Kidney capillary endothelial cell (primary cell): ENCODE data around the gene RPS15A.
"Not testable (repeated sequence)": the region's sequence is repeated elsewhere in the genome, so short reads cannot be mapped to it uniquely, and the experiment has no call there.

Experiments
- DNase-seq: peaks from one replicate; pipeline ENCODE4 v3.0.0-alpha.2; 2018; ENCODE audit warnings: low spot score

The RPS15A gene

GRCh38 chr16:18796377-18796776 is 6.2 kb upstream of the RPS15A start:
- DNase-seq, result no peak

- DNase-seq, result no peak
Observed at GRCh38 chr16:18792836-18793433, 2.8 kb upstream of the RPS15A start.

DNA sequence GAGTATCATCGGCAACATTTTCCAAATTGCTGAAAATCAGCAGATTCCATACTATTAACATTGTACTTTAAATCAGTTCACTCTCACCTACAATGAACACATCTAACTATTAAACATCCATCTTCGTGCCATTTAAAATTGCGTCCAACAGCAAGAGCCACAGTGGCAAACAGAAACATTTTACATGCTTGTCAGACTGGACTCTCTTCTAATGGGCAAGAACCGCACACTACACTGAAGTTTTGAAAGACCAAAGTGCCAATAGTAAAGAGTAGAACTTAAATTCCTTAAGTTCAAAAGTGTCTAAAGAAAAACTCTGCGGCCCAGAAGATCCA is 652 bp downstream of the RPS15A start:
- DNase-seq, result no peak

DNA sequence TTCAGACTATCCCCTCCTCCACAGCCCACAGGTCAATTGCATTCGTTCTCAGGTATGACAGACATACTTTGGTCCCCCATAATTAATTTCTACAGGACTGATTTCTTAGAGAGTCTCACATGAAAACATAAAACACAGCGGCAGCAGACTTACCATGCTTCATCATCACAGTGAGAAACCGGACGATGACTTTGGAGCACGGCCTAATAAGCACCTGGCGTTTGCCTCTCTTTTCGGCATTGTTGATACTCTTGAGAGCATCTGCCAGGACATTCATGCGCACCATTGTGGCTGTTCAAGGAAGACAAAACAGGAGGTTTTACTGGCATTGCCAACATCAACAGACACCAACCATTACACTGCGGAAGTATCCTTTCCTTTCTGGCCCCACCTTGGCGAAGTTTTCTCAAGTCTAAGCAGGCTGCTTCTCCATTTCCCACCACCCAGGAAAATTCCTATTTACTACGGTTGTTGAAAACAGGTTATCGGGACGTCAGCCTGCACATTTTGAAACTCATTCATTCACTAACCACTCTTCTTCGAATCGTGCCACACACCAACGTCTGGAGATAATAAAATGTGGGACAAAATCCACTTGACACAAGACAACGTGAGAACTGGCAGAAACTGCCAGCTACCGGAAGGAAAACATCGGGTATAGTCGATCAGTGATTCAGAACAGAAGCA is 1.2 kb downstream of the RPS15A start:
- DNase-seq, result no peak

- no peak for DNase-seq
Observed at GRCh38 chr16:18784917-18785623, 5.1 kb downstream of the RPS15A start.

GRCh38 chr16:18783430-18784341 is 6.4 kb downstream of the RPS15A start:
- DNase-seq, result no peak

DNA sequence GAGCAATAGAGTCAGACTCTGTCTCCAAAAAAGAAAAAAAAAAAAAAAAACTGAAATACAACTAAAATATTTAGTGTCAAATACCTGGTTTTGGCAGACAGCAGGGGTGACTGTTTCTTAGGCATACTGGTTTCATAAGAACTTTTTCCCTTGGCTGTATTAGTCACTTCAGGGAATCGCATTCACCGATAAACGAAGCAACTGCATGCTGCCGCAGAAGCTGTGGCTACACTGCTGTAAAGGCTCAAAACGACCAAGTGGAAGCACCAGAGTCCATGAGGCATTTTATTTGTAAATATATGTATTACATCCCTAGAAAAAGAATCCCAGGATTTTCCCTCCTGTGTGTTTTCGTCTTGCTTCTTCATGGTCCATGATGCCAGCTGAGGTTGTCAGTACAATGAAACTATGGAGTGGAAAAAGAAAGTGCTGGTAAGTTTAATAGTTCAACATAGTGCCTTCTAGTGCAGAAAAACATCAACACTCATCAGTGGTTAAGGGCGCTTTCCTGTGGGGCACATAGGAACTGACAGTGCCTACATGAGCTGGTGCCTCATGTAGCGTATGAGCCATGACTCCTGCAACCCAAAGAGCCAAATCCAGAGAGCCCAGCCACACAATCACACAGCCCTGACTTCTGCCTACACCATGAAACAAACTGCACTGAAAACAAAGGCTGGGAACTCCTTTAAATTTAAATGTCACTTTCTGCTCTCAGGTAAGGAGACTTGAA is 7.3 kb downstream of the RPS15A start:
- DNase-seq, result no peak

DNA sequence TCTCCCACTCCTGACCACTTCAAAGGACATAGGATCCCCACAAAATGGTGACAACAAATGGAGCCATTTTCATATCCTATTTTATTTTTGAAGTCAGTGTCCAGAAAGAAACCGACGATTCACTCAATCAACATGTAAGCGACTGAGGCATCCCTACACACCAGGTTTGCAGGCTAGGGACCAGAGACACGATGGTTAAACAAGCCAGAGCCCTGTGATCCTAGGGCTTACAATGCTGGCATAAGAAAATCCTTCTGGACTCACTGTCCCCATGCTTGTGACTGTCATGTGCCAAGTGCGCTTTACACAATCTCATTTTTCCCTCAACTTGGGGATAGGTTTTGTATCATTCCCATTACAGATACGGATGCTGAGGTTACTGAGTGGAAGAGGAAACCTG is 8.9 kb downstream of the RPS15A start:
- DNase-seq, result not testable (repeated sequence)

- not testable (repeated sequence) for DNase-seq
Observed at GRCh38 chr16:18780460-18781026, 9.6 kb downstream of the RPS15A start.

DNA sequence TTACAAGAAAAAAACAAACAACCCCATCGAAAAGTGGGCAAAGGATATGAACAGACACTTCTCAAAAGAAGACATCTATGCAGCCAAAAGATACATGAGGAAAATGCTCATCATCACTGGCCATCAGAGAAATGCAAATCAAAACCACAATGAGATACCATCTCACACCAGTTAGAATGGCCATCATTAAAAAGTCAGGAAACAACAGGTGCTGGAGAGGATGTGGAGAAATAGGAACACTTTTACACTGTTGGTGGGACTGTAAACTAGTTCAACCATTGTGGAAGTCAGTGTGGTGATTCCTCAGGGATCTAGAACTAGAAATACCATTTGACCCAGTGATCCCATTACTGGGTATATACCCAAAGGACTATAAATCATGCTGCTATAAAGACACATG is 12.5 kb downstream of the RPS15A start:
- not testable (repeated sequence) for DNase-seq

DNA sequence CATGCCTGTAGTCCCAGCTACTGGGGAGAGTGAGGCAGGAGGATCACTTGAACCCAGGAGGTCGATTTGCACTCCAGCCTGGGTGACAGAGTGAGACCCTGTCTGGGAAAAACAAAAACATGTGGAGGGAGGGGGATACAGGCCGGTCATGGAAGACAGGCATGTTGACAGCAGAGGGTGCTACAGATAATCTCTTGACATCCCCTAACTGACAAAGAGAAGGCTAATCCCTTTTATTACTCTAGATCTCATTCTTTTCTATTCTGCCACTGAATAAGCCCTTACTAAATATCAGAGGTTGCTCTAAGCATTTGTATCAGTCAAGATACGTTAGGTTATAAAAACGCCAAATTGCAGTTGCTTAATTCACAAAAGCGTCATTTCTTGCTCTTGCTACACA is 13.8 kb downstream of the RPS15A start:
- not testable (repeated sequence) for DNase-seq

- DNase-seq, result not testable (repeated sequence)
Observed at GRCh38 chr16:18774651-18775050, 15.5 kb downstream of the RPS15A start.

DNA sequence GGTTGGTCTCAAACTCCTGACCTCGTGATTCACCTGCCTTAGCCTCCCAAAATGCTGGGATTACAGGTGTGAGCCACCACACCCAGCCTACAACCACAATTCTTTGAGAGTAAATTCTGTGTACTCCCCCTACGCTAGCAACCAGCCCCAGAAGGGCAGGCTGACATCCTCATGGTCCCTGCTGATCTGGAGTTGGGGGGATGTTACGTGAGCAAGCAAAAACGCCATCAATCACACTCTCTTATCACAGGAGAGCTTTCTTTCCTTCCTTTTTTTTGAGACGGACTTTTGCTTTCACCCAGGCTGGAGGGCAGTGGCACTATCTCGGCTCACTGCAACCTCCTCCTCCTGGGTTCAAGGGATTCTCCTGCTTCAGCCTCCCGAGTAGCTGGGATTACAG is 18.0 kb downstream of the RPS15A start:
- not testable (repeated sequence) for DNase-seq

DNA sequence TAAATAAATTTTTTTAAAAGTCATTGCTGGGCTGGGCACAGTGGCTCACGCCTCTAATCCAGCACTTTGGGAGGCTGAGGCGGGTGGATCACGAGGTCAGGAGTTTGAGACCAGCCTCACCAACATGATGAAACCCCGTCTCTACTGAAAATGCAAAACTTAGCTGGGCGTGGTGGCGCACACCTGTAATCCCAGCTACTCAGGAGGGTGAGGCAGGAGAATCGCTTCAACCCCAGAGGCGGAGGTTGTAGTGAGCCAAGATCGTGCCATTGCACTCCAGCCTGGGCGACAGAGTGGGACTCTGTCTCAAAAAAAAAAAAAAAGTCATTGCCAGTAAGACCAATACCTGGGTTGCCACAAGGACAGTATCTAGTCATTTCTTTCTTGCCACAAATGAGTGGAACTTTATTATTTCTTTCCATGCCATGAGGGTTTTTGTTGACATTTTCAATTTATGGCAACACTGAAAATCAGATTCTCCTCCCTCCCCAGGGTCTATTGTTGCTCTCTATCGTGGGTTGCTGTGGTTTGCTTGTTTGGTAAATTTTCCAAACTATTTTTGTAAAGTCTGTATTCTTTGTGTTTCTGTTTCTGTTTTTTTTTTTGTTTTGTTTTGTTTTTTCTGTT is 19.7 kb downstream of the RPS15A start:
- not testable (repeated sequence) for DNase-seq

- not testable (repeated sequence) for DNase-seq
Observed at GRCh38 chr16:18767217-18767616, 22.9 kb downstream of the RPS15A start.

DNA sequence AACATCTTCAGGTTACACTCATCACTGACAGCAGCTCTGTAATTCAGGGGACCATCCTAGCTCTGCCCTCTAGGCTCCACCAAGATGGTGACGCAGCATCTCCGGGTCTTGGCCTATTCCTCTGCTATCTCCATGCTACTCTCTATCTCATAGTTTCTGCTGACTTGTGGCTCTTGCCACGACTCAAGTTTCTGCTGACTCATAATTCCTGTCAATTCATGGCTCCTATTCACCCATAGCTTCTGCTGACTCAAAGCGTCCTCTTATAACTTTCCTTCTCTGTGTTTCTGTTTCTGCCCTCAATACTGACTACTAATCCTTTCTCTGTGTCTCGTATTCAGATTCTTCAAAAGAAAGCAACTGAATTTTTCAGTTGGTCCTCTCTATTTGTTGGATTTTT is 27.4 kb downstream of the RPS15A start:
- DNase-seq, result not testable (repeated sequence)

DNA sequence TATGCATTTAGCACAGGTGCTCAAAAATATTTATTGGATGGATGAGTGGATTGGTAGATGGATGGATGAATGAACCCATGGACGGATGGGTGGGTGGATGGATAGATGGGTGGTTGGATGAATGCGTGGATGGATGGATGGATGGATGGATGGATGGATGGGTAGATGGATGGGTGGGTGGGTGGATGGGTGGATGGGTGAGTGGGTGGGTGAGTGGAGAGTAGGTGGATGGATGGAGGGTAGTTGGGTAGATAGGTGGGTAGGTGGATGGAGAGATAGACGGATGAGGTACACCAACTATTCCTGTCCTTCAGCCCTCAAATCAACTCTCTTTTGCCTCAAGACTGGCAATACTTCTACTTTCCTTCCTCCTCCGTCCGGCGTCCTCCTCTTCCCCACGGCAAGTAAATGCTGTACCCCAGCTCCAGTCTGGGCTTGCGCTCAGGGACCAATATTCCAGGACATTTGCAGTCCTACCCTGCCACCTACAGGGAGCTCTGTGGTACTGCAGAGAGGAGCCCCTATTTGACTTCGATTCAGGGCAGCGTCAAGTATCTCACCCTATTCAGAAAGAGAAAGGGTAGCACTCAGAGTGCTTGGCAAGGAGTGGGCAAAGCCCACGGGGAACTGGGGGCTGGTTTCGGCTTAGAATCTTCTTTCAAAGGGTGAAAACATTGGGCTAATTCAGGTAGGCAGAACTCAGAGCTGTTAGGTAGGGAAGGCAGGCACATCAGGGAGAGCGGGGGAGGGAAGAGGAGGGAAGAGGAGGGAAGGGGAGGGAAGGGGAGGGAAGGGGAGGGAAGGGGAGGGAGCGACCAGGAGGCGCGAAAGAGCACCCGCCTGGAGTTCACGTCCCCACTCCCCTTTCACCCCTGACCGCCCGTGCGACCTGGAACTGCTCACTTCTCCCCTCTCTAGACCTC is 30.3 kb downstream of the RPS15A start:
- DNase-seq, result not testable (repeated sequence)

DNA sequence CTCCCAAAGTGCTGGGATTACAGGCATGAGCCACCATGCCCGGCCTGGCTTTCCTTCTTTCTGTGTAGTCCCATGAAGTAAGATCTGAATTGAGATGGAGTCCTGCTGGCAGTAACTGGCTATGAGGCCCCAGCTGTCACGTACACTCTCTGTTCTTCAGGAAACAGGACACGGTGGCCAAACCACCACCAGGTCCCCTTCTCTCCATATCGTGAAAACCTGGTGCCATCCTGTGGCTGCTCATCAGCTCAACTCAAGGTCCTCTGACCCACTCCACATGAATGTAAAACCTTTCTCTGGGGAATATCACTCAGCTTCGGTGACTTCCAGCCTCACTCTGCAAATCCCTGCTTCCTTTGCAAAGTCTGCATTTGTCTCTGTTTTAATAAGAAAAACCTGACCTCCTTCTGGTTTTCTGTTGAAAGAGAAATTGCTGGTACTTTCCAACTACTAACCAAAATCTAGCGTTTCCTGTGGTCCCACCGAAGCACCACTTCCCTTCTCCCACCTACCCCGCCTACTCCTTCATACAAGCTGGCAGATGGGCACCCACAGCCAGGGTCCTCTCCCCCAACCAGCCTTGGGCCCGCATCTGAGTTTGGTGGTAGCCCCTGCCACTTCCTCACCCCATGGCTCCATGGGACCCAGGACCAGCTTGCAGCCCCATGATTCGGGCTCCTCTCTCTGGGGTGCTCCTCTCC is 32.0 kb downstream of the RPS15A start:
- DNase-seq, result not testable (repeated sequence)

- DNase-seq, result not testable (repeated sequence)
Observed at GRCh38 chr16:18756639-18757038, 33.5 kb downstream of the RPS15A start.
